GM12878 (cell line): ENCODE data around the gene MB21D2. TPM values are rescaled to one million over a fixed set of nuclear protein-coding genes. Genes with fewer than 3 reads are reported as not detected.

Source experiments
- ATAC-seq: fragments of 200-7000 bp; cut with Tn5 transposase; 3 replicates; pipeline ENCODE4 v1.9.1; 2020; ENCODE audit warnings: mild to moderate bottlenecking, moderate library complexity
- BruUV-seq: library from RNA; stranded (reverse); fragments of 400-500 nt; replicated peaks from 2 replicates; lab custom pipeline; 2021; lab: Mats Ljungman, UMichigan
- CTCF ChIA-PET: fragments of 300-600 bp; sonication (Branson Sonifier 250); formaldehyde crosslinking; extraction: SDS; loops from one replicate; lab custom pipeline; 2021; ENCODE audit warnings: inconsistent platforms; lab: Yijun Ruan, JAX
- POLR2A ChIA-PET: fragments of 350-600 bp; formaldehyde crosslinking; extraction: SDS; loops from one replicate; lab custom pipeline; 2021; ENCODE audit warnings: inconsistent platforms; lab: Charles Lee
- RAD21 ChIA-PET: fragments of 300-600 bp; sonication (Branson Sonifier 250); formaldehyde crosslinking; loops from one replicate; lab custom pipeline; 2023; ENCODE audit warnings: antibody characterized with exemption; ENCODE audit not compliant: unreplicated experiment; lab: Charles Lee
- SMC1A ChIA-PET: fragments of 300-600 bp; sonication (Branson Sonifier 250); formaldehyde crosslinking; loops from one replicate; lab custom pipeline; 2023; ENCODE audit not compliant: unreplicated experiment, uncharacterized antibody; lab: Charles Lee
- DNase-seq: peaks from one replicate; pipeline ENCODE4 v3.0.0-alpha.2; 2011; ENCODE audit warnings: low read depth, low spot score
- FAIRE-seq: peaks from 3 replicates; lab custom pipeline; 2011; peaks lifted over from hg19 to GRCh38; lab: Jason Lieb, UNC
- H2AFZ ChIP-seq: 2 replicates; pipeline ENCODE4 v1.6.0; 2011; ENCODE audit warnings: low read depth, low read length, control low read depth; ENCODE audit not compliant: control insufficient read depth
- H3K27ac ChIP-seq: 2 replicates; pipeline ENCODE4 v1.5.1; 2011; ENCODE audit warnings: control low read depth; ENCODE audit not compliant: control insufficient read depth, insufficient read depth
- H3K27me3 ChIP-seq, 2 experiments: replicated peaks in 1 of 2; 2 replicates each; pipeline versions ENCODE4 v1.6.0 to v1.6.1; 2011; ENCODE audit warnings: low read length in 1 of 2; ENCODE audit not compliant: control insufficient read depth in 2 of 2, insufficient read depth in 2 of 2
- H3K36me3 ChIP-seq, 2 experiments: 2 replicates each; pipeline ENCODE4 v1.5.1; 2011; ENCODE audit warnings: low read length in 1 of 2; ENCODE audit not compliant: control insufficient read depth in 2 of 2, insufficient read depth in 2 of 2
- H3K4me1 ChIP-seq: 2 replicates; pipeline ENCODE4 v1.6.1; 2011; ENCODE audit warnings: mild to moderate bottlenecking, low read length, moderate library complexity, mixed read lengths; ENCODE audit not compliant: control insufficient read depth, insufficient read depth
- H3K4me2 ChIP-seq: 2 replicates; pipeline ENCODE4 v1.6.0; 2011; ENCODE audit warnings: control low read depth; ENCODE audit not compliant: control insufficient read depth, insufficient read depth
- H3K4me3 ChIP-seq: fragments of 200-600 bp; sonication (generic); 2 replicates; pipeline ENCODE4 v1.5.1; 2016
- H3K79me2 ChIP-seq: 2 replicates; pipeline ENCODE4 v1.6.0; 2011; ENCODE audit warnings: low read length; ENCODE audit not compliant: control insufficient read depth, insufficient read depth
- H3K9ac ChIP-seq: 2 replicates; pipeline ENCODE4 v1.8.0; 2011; ENCODE audit warnings: low read length, control low read depth, mixed read lengths; ENCODE audit not compliant: control insufficient read depth, insufficient read depth
- H3K9me3 ChIP-seq: replicated peaks from 3 replicates; pipeline ENCODE4 v1.5.1; 2011; ENCODE audit warnings: mild to moderate bottlenecking, low read length; ENCODE audit not compliant: control insufficient read depth, insufficient read depth
- H4K20me1 ChIP-seq: 2 replicates; pipeline ENCODE4 v1.6.0; 2011; ENCODE audit not compliant: control insufficient read depth, insufficient read depth
- HDAC2 ChIP-seq: fragments of 200-600 bp; sonication (generic); IDR thresholded peaks from 2 replicates; pipeline ENCODE4 v1.6.1; 2017
- NFYA ChIP-seq: IDR thresholded peaks from 2 replicates; pipeline ENCODE4 v1.6.1; 2011; ENCODE audit warnings: low read depth, mild to moderate bottlenecking, low read length, improper control_type of control experiment, borderline replicate concordance
- NRF1 ChIP-seq: conservative IDR thresholded peaks from 2 replicates; pipeline ENCODE4 v1.6.1; 2011; ENCODE audit warnings: mild to moderate bottlenecking, low read depth, low read length, improper control_type of control experiment
- TCF3 ChIP-seq: IDR thresholded peaks from 2 replicates; pipeline ENCODE4 v1.6.1; 2012; ENCODE audit warnings: low read depth, mild to moderate bottlenecking, low read length, borderline replicate concordance; ENCODE audit not compliant: insufficient read depth
- TCF7 ChIP-seq: IDR thresholded peaks from 2 replicates; pipeline ENCODE4 v1.6.1; 2014; ENCODE audit warnings: antibody characterized with exemption, borderline replicate concordance
- WGBS: methylation state at CpG from one replicate; pipeline ENCODE4 v1.1.6; 2016; ENCODE audit warnings: low lambda C conversion rate; ENCODE audit not compliant: insufficient replicate concordance, insufficient coverage; ENCODE audit errors: missing lambda C conversion rate; 5-methylcytosine and 5-hydroxymethylcytosine counted together
- in situ Hi-C: fragments of 300-500 bp; cut with MboI; formaldehyde crosslinking; loops from 9 replicates; pipeline ENCODE4 v1.14.3; 2018; ENCODE audit warnings: mixed read lengths
- intact Hi-C: fragments of 100-400 bp; cut with micrococcal nuclease; formaldehyde crosslinking; loops from one replicate; pipeline ENCODE4 v1.14.2; 2022; ENCODE audit not compliant: unreplicated experiment
- polyA plus RNA-seq, 11 experiments: library from polyadenylated mRNA; depleted of rRNA in 4 of 11; unstranded in 6 of 11; stranded (reverse) in 5 of 11; fragments of >200 nt; fragmentation: Nextera tagmentation in 4 of 11; fragmentation: Illumina TruSeq in 1 of 11; extraction: Ambion mirVana in 4 of 11; extraction: Trizol in 1 of 11; gene quantifications; 1 replicate in 1 of 11; 2 replicates in 10 of 11; pipeline versions ENCODE4 v1.2.1 to v1.2.3, GENCODE V29; 2011 to 2016; ENCODE audit warnings: inconsistent platforms in 2 of 11, missing spikeins in 2 of 11, low read depth in 1 of 11
- total RNA-seq, 4 experiments: library from RNA; depleted of rRNA in 3 of 4; stranded (reverse); fragments of >200 nt in 3 of 4; fragmentation: Illumina TruSeq in 1 of 4; extraction: Trizol in 1 of 4; gene quantifications; 2 replicates each; pipeline versions ENCODE4 v1.2.1 to v1.2.3, GENCODE V29; 2013 to 2021
- TF ChIP-seq, protein P1 (sequence below): fragments of 450-650 bp; IDR thresholded peaks from 2 replicates; pipeline ENCODE4 v1.6.1; 2017; ENCODE audit warnings: borderline replicate concordance

The MB21D2 gene
- total and polyA plus RNA-seq, 10 of the 15 experiments (the other 5 are each of a cell fraction or from before 2014, with no cell fraction given): 7.9 to 21.2 (median 15.3) TPM

GRCh38 chr3:192927016-192927415 is 9.4 kb upstream of the MB21D2 start:
- no peak for FAIRE-seq
- H3K9me3 ChIP-seq: no peaks in the 10 kb centered on the region
- BruUV-seq: no TSS peak
- H3K36me3 ChIP-seq: no peaks in the 10 kb centered on the region
- in situ Hi-C loops: no loop called here
- ChIA-PET SMC1A (interaction anchor here (1.0 to 1.3 kb wide), 3 partner anchors 11 to 110 kb away, joined by 4 to 5 read pairs (median 5); no protein-coding TSS in a partner anchor), POLR2A (no interaction called here)
- H4K20me1 ChIP-seq: no peaks in the 10 kb centered on the region
- no peak overlapping the region for H3K4me3 ChIP-seq
- H2AFZ ChIP-seq: no peak overlapping the region
- TF ChIP-seq NFYA: no peak
- TF ChIP-seq NRF1: no peak
- no peak for TF ChIP-seq TCF7
- no peak for TF ChIP-seq TCF3
- no peak for TF ChIP-seq HDAC2
- TF ChIP-seq, protein P1, sequence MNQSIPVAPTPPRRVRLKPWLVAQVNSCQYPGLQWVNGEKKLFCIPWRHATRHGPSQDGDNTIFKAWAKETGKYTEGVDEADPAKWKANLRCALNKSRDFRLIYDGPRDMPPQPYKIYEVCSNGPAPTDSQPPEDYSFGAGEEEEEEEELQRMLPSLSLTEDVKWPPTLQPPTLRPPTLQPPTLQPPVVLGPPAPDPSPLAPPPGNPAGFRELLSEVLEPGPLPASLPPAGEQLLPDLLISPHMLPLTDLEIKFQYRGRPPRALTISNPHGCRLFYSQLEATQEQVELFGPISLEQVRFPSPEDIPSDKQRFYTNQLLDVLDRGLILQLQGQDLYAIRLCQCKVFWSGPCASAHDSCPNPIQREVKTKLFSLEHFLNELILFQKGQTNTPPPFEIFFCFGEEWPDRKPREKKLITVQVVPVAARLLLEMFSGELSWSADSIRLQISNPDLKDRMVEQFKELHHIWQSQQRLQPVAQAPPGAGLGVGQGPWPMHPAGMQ: no peak
- TF ChIP-seq, all 136 proteins: peak for 0
- ATAC-seq (no peak), DNase-seq (no peak)
- 86% methylated on average over 3 of the region's 3 CpGs for WGBS
- Histone ChIP-seq H3K4me2 (no peak overlapping the region), H3K27ac (no peak overlapping the region), H3K79me2 (no peaks in the 10 kb centered on the region), H3K4me1 (no peaks in the 10 kb centered on the region), H3K27me3 (no peaks in the 10 kb centered on the region), H3K9ac (no peak overlapping the region)
- RAD21 ChIA-PET: interaction anchor here (1.0 to 1.6 kb wide), 2 partner anchors 9 to 125 kb away, joined by 3 to 4 read pairs; partner anchors contain the start of gene MB21D2
- intact Hi-C loops: no loop called here
- CTCF ChIA-PET: interaction anchor here (0.9 to 3.8 kb wide), 6 partner anchors 9 to 116 kb away, joined by 3 to 13 read pairs (median 6); partner anchors contain the start of gene MB21D2
